NCI-H2107 treated with DMSO at 0.1 percent for 48 hours (cell line): ENCODE results near the gene CASZ1.

Source experiments
- DNase-seq: peaks from one replicate; lab custom pipeline; 2025; ENCODE audit not compliant: unreplicated experiment; lab: John Stamatoyannopoulos, UW

The CASZ1 gene

DNA sequence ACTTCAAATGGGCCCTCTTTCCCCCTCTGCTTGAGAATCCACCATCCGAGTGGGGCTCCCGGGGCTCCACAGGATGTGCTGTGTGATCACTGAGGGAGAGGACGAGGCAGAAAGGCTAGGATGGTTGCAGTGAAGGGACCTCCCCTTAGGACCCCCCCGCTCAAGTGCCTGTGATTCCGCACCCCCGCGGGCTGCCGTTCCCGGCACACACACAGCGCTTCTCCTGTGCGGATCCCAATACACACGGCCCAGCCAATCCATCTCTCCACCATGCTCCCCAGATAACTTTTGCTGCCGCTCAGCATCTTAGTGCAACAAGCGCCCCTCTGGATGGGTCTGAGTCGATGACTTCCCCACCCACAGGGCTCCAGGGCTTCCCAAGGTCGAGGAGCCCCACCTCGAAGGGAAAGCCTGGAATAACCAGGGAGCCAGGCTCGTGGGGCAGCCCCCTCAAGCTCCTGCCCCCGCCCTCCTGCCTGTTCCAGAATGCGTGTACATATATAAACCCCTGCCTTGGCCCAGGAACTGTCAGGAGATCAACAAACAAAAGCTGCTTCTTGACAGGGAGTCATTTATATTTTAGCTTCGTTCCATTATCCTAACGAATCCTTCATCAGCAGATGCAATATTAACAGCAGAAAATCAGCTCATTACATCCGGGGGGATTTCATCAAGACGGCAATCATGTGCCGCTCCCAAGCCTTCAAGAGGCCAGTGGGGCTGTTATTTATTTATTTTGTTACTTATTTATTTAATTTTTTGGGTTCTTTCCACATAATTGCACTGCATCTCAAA, 83.7 kb downstream of the CASZ1 start:
- no peak for DNase-seq

DNA sequence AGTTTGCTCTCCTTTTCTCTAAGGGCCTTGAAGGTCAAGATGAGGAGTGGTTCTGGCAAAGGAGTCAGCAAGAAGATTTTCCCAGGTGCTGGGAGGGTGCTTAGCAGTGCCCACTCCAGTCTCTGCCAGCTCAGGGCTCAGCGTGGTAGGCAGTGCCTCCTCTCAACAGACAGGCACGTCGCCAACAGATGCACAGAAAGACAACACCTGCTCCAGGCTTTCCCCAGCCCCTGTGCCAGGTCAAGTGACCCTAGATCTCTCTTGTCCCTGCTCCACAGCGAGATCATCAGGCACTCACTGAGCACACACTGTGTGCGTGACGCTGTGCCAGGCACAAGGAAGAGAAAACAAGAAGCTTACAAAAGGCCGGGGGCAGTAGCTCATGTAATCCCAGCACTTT, 86.0 kb downstream of the CASZ1 start:
- DNase-seq: no peak

DNA sequence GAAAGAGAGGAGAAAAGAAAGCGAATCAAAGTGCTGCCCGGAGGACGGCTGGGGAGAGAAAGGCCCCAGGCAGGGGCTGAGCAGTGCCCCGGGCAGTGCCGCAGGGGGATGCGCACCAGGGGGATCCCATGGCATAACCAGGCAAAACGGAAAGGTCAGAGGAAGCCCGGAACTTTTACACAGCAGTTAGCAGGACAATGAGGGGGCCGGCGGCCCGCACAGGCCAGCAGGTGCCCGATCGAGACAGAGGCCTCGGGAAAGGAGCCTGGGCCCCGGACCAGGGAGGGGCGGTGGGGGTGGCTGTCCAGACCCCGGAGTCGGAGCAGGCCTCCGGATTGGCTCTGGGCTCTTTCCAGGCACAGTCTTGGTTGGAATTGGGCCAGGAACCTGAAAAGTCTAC, 86.8 kb downstream of the CASZ1 start:
- no peak for DNase-seq

DNA sequence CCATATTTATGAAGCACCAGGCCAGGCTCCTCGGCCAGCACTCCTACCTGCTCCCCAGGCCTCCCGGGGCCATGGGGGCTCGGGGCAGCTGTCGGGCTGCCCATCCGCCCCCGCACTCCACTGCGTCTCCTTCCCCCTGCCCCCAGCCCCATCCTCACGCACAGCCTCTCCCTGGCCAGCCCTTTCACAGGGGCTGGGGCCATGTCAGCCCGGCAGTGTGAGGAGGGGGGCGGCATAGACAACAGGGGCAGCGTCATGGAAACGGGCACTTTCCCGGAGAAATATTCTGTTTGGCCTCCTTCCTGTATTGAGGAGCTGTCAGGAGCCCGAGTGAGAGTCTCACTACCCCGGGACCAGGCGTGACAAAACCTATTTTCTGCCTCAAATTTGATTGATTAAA, 87.3 kb downstream of the CASZ1 start:
- no peak for DNase-seq

DNA sequence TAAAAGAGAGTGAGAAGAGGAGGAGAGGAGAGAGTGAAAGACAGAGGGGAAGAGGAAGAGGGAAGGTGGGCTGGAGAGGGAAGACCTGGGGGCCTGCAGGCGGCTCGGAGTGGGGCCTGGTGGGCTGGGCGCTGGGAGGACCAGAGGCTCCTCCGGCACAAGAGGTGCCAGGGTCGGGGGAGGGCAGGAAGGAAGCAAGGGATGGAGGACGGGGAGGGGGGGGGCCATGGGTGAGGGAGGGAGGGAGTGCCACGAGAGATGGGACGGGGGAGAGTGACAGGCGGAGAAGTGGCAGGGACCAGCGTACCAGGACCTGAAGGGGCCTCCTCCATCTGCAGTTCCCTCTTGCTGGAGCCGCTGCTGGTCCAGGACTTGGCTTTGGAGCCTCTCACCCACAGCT, 87.7 kb downstream of the CASZ1 start:
- DNase-seq: no peak

DNA sequence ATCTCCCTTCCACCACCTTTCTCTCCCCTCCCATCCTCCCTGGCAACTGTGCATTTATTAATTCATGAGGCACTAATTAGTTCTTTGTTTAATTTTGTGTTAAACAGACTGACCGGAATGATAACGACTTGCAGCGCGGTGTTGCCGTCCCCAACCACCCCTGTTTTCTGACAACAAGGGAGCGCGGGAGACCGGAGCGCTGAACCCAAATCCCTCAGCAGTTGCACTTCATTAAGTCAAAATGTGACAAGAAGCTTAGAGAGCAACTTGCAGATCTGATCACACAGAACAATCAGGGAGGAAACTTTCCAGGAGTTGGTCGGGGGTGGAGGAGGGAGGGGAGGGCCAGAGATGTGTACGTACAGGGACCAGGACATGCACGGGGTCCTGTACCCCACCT, 89.2 kb downstream of the CASZ1 start:
- no peak for DNase-seq

DNA sequence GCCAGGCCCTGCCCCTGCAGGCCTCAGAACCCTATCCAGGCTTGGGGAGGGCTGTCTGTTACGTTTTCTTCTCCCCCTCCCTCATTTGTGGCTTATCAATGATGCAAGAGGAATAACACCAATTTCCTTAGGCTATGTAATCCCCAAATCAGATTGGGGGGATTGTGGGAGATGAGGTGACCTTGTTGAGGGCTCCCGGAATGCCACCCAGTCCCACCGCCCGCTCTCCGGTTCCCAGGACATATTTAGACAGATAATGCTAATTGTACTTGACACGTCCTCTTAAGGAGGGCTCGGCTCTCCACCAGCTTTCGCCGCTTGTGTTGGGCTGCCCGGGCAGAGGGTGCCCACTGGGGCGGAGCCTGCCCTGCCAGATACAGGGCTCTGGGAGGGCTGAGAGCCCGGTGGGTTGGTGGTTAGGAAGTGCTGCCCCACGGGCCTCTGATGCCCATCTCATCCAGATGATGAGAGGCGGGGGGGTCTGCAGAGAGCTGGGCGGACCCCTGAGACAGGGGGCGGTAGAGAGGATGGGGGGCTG, 90.0 kb downstream of the CASZ1 start:
- no peak for DNase-seq

DNA sequence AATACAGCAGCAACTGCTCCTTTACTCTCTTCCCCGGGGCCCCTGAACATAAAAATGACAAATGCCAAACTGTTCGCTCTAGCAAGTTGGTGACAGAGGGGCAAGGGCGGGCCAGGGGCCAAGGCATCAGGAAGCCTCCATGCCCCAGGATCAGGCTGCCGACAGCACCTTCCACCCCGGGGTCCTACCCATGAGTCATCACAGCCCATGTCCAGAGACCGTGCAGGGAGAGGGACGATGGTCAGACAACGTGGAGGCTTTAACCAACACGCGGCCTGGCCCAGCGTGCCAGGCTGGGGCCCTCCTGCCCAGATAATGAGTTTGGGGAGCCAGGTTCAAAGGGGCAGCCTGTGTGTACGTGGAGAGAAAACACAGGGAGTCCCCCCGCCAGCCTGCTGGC, 90.5 kb downstream of the CASZ1 start:
- no peak for DNase-seq

DNA sequence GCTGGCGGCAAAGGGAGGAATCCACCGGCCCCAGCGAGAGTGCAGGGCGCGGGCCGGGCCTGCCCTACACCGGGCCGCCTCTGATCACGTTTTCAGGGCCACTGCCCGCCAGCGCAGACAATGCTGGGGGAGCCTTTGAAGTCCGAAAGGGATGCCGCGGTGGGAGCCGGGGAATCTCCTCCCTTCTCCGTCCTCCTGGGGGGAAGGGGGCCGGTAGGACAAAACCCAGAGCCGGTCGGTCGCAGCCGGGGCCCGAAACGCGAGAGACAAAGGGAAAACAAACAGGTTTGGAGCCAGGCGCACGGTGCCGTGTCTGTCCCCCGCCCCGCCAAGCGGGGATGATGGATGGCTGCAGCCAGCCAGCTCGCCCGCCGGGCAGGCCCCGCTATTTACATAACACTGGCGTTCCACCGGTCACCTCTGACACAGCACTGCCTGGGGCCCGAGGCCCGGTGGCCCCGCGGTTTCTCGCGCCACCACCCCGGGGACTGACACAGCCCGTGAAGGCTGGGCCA, 92.0 kb downstream of the CASZ1 start:
- DNase-seq: no peak

DNA sequence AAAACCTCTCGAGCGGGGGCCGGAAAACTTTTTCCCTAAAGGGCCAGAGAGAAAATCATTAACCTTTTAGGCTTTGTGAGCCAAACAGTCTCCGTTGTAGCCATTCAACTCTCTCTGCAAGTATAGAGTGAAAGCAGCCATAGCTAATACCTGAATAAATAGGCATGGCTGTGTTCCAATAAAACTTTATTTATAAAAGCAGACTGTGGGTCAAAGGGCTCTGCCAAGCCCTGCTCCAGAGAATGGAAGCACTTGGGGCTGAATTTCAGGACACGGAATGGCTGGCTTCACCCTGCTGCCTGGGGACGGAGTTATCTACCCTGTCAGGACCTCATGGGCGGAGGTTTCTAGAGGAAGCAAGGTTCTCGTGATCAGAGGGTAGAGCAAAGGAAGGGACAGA, 92.7 kb downstream of the CASZ1 start:
- no peak for DNase-seq

DNA sequence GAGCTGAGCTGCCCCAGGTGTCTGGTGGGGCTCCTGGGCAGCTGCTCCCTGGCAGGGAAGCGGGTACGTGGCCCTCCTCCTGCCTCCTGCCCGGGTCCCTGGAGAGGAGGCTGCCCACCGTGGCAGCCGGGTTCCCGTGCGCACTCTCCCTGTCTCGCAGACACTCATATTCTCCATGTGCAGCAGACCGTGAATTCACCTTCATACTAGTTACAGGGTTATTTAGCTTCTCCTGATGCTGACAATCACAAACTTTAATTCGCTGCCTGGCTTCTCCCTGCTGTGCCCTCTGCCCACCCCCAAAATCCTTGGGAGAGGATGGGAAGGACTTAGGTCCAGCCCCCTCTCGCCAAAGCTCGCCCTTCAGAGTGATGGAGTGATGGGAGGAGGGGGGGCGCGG, 95.3 kb downstream of the CASZ1 start:
- peak; percentile 60 for DNase-seq

DNA sequence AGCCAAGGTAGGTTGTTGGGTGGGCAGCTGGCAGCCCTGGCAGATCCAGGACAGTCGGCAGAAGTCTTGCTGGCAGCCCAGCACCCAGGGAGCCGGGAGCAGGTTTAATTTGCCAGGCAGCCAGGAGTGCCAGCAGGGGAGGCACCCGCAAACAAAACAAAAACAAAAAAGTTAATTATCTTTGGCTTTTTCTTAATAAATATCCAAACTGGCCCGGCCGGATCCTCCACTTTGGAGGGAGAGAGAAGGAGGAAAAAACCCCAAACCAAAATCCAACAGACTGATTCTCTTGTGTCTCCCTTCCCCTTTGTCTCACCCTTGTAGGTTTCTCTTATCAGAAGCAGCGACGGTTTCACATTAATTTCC, 97.0 kb downstream of the CASZ1 start:
- DNase-seq: no peak

DNA sequence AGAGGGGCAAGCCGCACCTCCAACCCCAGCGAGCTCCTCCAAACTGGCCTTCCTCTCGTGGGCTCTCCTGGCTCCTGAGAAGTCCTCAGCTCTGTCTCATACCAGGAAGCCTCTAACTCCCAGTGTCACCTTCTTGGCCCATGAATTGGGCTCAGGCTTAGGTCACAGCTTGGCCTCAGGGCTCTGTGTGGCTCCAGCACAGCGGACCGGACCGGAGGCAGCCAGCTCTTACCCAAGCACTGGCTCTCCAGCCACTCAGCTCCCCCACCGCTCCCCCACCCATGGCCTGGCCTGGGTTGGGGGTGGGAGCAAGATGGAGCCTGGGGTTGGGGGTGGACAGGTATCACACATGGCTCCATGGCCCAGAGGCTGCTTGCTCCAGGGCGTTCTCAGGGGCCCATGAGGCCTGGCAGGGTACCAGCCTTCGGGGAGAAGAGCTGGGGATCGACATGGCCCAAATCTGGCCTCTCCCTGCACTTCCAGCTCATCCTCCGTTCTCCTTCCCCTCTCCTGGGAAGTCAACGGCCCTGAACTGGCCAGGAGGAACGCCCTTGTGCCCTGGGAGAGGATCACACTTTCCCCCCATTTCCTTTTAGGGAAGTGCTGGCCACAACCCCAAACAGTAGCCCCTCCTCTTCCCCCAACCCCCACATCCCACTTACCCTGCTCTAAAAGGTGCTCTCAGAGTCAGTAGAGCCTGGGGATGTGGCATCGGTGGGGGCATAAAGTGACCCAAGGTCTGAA, 97.5 kb downstream of the CASZ1 start:
- no peak for DNase-seq

DNA sequence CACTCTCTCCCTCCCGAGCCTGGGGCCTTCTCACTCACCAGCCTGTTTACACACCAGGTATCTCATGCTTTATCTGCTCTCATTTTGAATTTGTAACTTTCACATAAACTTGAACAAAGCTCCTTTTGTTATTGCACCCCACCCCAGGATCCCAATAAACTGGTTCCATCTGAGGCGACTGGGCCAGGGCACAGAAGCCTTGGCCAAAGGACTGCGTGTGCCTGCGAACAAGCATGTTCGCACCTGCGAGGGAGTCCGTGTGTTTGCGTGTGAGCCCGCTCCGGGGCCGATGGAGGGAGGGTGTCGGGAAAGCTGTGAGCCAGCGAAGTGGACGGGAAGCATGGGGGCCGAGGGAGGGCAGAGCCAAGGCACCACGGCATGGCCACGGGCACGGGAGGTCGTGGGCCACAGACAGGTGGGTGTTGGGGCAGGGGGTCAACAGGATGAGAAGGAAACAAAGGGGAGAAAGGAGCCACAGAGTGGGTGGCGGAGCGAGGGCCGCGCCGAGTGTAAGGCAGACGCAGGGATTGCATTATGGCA, 98.8 kb downstream of the CASZ1 start:
- DNase-seq: no peak

DNA sequence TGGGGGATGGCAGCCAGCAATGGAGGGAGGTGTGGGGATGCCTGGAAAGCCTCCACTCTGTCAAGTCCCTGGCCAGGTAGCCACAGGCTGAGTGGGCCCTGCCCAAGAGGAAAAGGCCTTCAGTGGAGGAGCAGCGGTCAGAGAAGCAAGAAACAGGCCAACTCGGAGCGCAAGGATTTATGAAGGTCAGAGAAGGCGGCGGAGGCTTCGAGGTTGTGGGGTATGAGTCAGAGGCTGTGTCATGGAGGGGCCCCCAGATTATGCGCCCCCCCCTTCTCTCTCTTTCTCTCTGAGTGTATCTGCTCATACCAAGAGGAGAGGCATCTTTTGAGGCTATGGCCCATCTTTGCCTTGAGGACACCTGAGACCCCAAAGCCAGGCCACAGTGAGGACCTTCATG, 99.5 kb downstream of the CASZ1 start:
- DNase-seq: no peak

DNA sequence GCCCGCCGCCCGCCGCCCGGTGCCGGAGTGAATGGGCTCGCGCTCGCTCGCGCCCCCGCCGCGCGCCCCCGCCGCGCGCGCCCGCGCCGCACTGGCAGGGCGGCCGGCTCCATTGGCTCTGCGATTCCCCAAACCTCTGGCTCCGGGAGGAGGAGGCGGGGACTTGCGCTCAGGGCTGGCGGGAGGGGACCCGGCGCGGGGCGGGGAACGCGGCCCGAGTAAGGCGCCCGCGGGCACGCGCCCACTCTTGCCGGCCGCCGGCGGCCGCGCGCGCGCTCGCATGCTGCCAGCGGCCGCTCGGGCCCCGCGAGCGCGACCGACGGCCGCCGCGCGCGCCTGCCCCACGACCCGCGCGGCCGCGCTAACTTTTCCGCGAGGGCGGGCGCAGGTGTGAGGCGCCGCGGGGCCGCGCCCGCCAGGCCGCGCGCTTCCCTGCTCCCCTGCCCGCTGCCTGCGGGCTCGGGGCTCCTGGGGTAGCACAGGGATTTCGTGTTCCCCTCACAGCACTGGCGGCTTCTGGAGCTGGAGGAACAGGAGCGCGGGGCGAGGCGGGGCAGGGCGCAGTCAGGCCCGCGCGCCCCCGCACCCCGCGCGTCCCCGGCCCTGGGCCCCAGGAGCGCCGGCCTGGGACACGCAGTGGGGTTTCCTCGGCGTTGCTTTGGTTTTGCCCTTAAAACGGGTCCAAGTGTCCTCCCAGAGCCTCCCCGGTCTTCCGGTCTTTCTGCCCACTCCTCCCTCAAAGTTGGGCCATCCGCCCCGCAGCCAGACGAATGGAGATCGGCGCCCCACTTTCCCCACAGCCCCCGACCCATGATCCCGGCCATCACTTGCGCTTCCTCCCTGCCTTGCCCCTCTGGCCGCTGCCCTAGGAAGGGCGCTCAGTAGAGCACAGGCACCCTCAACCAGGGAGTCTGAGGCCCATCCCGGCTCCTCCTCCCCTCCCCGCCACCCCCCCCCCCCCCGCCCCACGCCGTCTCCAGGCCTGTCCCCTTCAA, 101.5 kb downstream of the CASZ1 start:
- DNase-seq: peak; percentile 46

DNA sequence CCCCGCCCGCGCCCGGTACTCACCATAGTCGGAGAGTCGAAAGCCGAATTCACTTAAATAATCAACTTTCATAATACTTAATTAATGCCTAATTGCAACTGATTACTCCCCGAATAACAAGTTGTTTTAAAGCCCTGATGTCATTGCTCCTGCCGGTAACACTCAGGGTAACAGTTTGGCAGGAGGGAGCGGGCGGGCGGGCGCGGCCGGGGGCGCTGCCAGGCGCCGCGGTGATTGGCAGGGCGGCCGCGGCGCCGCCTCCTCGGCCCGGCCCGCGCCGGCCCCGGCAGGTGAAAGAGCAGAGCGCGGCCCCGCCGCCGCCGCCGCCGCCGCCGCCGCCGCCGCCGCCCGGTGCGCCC, 102.2 kb downstream of the CASZ1 start:
- DNase-seq: peak; percentile 46

DNA sequence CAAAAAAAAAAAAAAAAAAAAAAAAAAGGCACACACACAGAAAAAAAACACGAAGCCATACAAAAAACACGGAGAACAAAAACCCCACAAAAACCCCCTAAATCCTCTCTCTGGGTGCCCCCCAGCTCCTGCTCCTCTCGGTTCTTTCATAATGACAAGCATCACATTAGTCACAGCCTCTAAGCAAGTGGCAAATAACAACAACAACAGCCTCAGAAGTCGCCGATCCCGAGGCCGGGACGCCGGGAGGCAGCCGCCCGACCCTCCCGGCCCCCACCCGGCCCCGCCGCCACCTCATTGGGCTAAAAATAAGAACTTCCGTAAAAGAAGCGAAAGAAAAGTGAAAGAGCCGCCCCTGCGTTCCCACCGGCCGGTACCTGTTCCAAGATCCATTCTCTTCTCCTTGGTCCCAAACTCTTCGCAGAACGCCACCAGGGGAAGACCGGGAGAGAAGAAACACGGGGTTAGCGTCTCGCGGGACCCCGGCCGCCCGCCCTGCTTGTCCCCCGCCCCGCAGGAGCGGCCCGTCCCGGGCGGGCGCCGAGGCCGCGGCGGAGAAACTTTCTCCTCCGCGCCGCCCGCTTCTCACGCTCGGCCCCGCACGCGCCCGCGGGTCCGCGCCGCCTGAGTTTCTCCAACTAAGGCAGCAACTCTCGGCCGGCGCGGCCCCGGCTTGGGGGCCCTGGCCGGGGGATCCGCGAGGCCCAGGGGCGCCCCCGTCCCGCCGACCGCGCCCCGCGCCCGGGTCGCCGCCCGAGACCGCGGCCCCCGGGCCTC, 102.8 kb downstream of the CASZ1 start:
- DNase-seq: no peak

DNA sequence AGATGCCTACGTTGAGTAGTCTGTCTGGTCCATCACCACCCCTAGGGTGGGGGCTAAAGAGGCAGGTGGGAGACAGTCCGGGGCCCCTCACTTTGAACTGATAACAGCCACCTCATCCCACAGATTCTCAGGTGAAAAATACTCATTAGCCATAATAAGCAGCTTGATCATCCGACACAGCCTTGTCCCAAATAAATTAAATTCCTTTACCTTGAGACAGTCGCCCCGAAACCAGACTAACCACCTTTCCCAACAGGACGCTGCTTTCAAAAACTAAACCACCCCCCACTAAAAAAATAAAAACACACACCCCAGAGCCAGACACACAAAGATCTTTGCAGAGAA, 103.3 kb downstream of the CASZ1 start:
- no peak for DNase-seq

DNA sequence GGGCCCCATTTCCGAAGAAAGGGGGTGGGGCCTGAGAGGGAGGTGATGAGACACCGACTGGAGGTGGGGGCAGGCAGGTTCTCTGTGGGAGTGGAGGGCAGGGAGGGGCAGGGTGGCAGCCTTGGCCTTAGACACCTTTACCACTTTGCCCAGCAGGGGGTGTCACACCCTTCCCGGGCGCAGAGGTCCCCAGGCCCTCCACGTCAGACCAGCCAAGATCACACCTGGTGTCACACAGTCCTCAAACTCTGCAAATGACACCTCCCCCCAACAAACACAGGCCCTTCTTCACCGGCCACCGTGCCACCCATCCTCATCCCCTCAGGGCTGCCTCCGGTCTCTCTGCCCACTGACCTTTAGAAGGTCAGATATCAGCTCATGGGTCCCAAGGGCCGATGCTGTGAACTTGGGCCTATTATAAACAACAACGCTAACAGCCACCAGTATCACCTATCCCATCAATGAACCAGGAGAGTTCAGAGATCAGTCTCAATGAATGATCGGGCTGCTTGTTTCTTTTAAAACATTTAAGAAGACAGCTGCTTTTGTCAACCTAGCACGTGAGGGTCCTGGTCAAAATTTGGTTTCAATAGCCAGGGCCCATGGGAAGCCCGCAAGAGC, 103.9 kb downstream of the CASZ1 start:
- no peak for DNase-seq
